ENCODE measurements around the gene RNF144A. TPM values are rescaled to one million over a fixed set of nuclear protein-coding genes. Genes with fewer than 3 reads are reported as not detected.

RNF144A gene
- total RNA-seq, 1 experiment from 2014 or later = 3.0 TPM

GRCh38 chr2:6905668-6906067 is 11.5 kb upstream of the RNF144A start:
- Histone ChIP-seq H3K4me1 (no peaks in the 10 kb centered on the region), H3K36me3 (ENCODE audit: control insufficient read depth, insufficient read depth, low read length) (no peaks in the 10 kb centered on the region), H3K4me3 (ENCODE audit: low read depth, low read length) (no peak overlapping the region), H3K27me3 (replicated peaks; ENCODE audit: control insufficient read depth, insufficient read depth, low read length) (no peaks in the 10 kb centered on the region), H3K9me3 (no peaks in the 10 kb centered on the region)
- TF ChIP-seq, protein P1, sequence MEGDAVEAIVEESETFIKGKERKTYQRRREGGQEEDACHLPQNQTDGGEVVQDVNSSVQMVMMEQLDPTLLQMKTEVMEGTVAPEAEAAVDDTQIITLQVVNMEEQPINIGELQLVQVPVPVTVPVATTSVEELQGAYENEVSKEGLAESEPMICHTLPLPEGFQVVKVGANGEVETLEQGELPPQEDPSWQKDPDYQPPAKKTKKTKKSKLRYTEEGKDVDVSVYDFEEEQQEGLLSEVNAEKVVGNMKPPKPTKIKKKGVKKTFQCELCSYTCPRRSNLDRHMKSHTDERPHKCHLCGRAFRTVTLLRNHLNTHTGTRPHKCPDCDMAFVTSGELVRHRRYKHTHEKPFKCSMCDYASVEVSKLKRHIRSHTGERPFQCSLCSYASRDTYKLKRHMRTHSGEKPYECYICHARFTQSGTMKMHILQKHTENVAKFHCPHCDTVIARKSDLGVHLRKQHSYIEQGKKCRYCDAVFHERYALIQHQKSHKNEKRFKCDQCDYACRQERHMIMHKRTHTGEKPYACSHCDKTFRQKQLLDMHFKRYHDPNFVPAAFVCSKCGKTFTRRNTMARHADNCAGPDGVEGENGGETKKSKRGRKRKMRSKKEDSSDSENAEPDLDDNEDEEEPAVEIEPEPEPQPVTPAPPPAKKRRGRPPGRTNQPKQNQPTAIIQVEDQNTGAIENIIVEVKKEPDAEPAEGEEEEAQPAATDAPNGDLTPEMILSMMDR (IDR thresholded peaks at IDR 0.05; ENCODE audit: insufficient read depth in 1 of 2, low read depth in 1 of 2, low read length in 1 of 2, severe bottlenecking in 1 of 2, unreplicated experiment in 1 of 2) = no peak
- H3K4me3 Mint-ChIP-seq (ENCODE audit: unreplicated experiment) = no peak overlapping the region
- no peaks in the 10 kb centered on the region for H3K4me1 Mint-ChIP-seq (ENCODE audit: low read depth, unreplicated experiment)
- H3K36me3 Mint-ChIP-seq (ENCODE audit: insufficient read depth, unreplicated experiment) = no peaks in the 10 kb centered on the region
- H3K27me3 Mint-ChIP-seq (ENCODE audit: insufficient read depth, unreplicated experiment) = peaks cover 18% of the 10 kb centered on the region
- no TSS peak for BruUV-seq (replicated peaks)
- no peak overlapping the region for H3K27ac Mint-ChIP-seq (ENCODE audit: unreplicated experiment)
- peaks cover 12% of the 10 kb centered on the region for H3K9me3 Mint-ChIP-seq (ENCODE audit: unreplicated experiment)
- no peak for DNase-seq
- intact Hi-C loops (cut with micrococcal nuclease; ENCODE audit: unreplicated experiment) = no loop called here
- ChIA-PET CTCF (interaction anchor here (0.7 kb wide), 1 partner anchor 11 kb away, joined by 3 read pairs; no protein-coding TSS in a partner anchor), POLR2A (no interaction called here)

GRCh38 chr2:6906165-6906741 is 11.0 kb upstream of the RNF144A start:
- no peaks in the 10 kb centered on the region for H3K9me3 ChIP-seq
- H3K4me1 ChIP-seq = no peaks in the 10 kb centered on the region
- DNase-seq = no peak
- TF ChIP-seq, protein P1 (IDR thresholded peaks at IDR 0.05; ENCODE audit: insufficient read depth in 1 of 2, low read depth in 1 of 2, low read length in 1 of 2, severe bottlenecking in 1 of 2, unreplicated experiment in 1 of 2) = no peak
- no TSS peak for BruUV-seq (replicated peaks)
- ChIA-PET POLR2A (no interaction called here), CTCF (no interaction called here)
- Mint-ChIP-seq H3K9me3 (ENCODE audit: unreplicated experiment) (peaks cover 12% of the 10 kb centered on the region), H3K36me3 (ENCODE audit: insufficient read depth, unreplicated experiment) (no peaks in the 10 kb centered on the region), H3K4me3 (ENCODE audit: unreplicated experiment) (no peak overlapping the region), H3K27ac (ENCODE audit: unreplicated experiment) (no peak overlapping the region), H3K4me1 (ENCODE audit: low read depth, unreplicated experiment) (no peaks in the 10 kb centered on the region), H3K27me3 (ENCODE audit: insufficient read depth, unreplicated experiment) (peaks cover 18% of the 10 kb centered on the region)
- H3K4me3 ChIP-seq (ENCODE audit: low read depth, low read length) = no peak overlapping the region
- no peaks in the 10 kb centered on the region for H3K27me3 ChIP-seq (replicated peaks; ENCODE audit: control insufficient read depth, insufficient read depth, low read length)
- intact Hi-C loops (cut with micrococcal nuclease; ENCODE audit: unreplicated experiment) = no loop called here
- H3K36me3 ChIP-seq (ENCODE audit: control insufficient read depth, insufficient read depth, low read length) = no peaks in the 10 kb centered on the region

- TF ChIP-seq, protein P1 (IDR thresholded peaks at IDR 0.05; ENCODE audit: insufficient read depth in 1 of 2, low read depth in 1 of 2, low read length in 1 of 2, severe bottlenecking in 1 of 2, unreplicated experiment in 1 of 2) = no peak
- BruUV-seq (replicated peaks) = no TSS peak
- H3K4me1 ChIP-seq = no peaks in the 10 kb centered on the region
- Mint-ChIP-seq H3K4me1 (ENCODE audit: low read depth, unreplicated experiment) (no peaks in the 10 kb centered on the region), H3K9me3 (ENCODE audit: unreplicated experiment) (peaks cover 6% of the 10 kb centered on the region), H3K36me3 (ENCODE audit: insufficient read depth, unreplicated experiment) (no peaks in the 10 kb centered on the region), H3K4me3 (ENCODE audit: unreplicated experiment) (no peak overlapping the region), H3K27me3 (ENCODE audit: insufficient read depth, unreplicated experiment) (peaks cover 15% of the 10 kb centered on the region), H3K27ac (ENCODE audit: unreplicated experiment) (no peak overlapping the region)
- intact Hi-C loops (cut with micrococcal nuclease; ENCODE audit: unreplicated experiment) = no loop called here
- no peaks in the 10 kb centered on the region for H3K27me3 ChIP-seq (replicated peaks; ENCODE audit: control insufficient read depth, insufficient read depth, low read length)
- H3K4me3 ChIP-seq (ENCODE audit: low read depth, low read length) = no peak overlapping the region
- no peaks in the 10 kb centered on the region for H3K9me3 ChIP-seq
- ChIA-PET CTCF (no interaction called here), POLR2A (no interaction called here)
- no peaks in the 10 kb centered on the region for H3K36me3 ChIP-seq (ENCODE audit: control insufficient read depth, insufficient read depth, low read length)
- DNase-seq = no peak
Measured at GRCh38 chr2:6908291-6908690, 8.9 kb upstream of the RNF144A start.
